Effector memory CD8-positive, alpha-beta T cell (primary cell): ENCODE results near the gene PGA3.
"Not testable (repeated sequence)": the region's sequence is repeated elsewhere in the genome, so short reads cannot be mapped to it uniquely, and the experiment has no call there.

ENCODE experiments used
- ATAC-seq: fragments of 150-1000 bp; cut with Tn5 transposase; replicated peaks from 2 replicates; pipeline ENCODE4 v1.10.0; 2021; ENCODE audit warnings: mild to moderate bottlenecking, moderate library complexity
- DNase-seq, 3 experiments: peaks; one replicate each; pipeline ENCODE4 v3.0.0; 2021
- H3K27ac Mint-ChIP-seq, 2 donors: one replicate each; pipeline ENCODE4 v1.8.0; 2022; ENCODE audit warnings: mild to moderate bottlenecking in 2 of 2, mixed read lengths in 2 of 2, moderate library complexity in 2 of 2
- H3K27me3 Mint-ChIP-seq, 2 donors: one replicate each; pipeline ENCODE4 v1.8.0; 2022; ENCODE audit warnings: mixed read lengths in 2 of 2
- H3K36me3 Mint-ChIP-seq: one replicate; pipeline ENCODE4 v1.8.0; 2022; ENCODE audit warnings: mild to moderate bottlenecking, moderate library complexity, mixed read lengths; ENCODE audit not compliant: insufficient read depth
- H3K4me1 Mint-ChIP-seq, 2 donors: one replicate each; pipeline ENCODE4 v1.8.0; 2022; ENCODE audit warnings: low read depth in 2 of 2, mixed read lengths in 2 of 2
- H3K4me3 Mint-ChIP-seq, 2 donors: one replicate each; pipeline ENCODE4 v1.8.0; 2022; ENCODE audit warnings: mild to moderate bottlenecking in 2 of 2, mixed read lengths in 2 of 2, moderate library complexity in 2 of 2
- H3K9me3 Mint-ChIP-seq, 2 donors: one replicate each; pipeline ENCODE4 v1.8.0; 2022; ENCODE audit warnings: mixed read lengths in 2 of 2

The PGA3 gene

GRCh38 chr11:61201476-61201875 is 1.8 kb upstream of the PGA3 start:
- Mint-ChIP-seq H3K4me1 (no peaks in the 10 kb centered on the region), H3K36me3 (no peaks in the 10 kb centered on the region), H3K27me3 (peaks cover 41 to 72% of the 10 kb centered on the region in 2 donors), H3K4me3 (no peak overlapping the region), H3K9me3 (no peaks in the 10 kb centered on the region), H3K27ac (no peak overlapping the region)
- no peak for ATAC-seq
- no peak for DNase-seq

GRCh38 chr11:61203873-61204272 is 558 bp downstream of the PGA3 start:
- not testable (repeated sequence) for H3K9me3 Mint-ChIP-seq, H3K4me3 Mint-ChIP-seq, ATAC-seq, H3K36me3 Mint-ChIP-seq, H3K27ac Mint-ChIP-seq, H3K4me1 Mint-ChIP-seq, DNase-seq
- peaks cover 35 to 59% of the 10 kb centered on the region in 2 donors for H3K27me3 Mint-ChIP-seq

GRCh38 chr11:61204502-61205059 is 1.3 kb downstream of the PGA3 start:
- not testable (repeated sequence) for DNase-seq, H3K9me3 Mint-ChIP-seq, H3K36me3 Mint-ChIP-seq, H3K4me3 Mint-ChIP-seq, H3K4me1 Mint-ChIP-seq, ATAC-seq, H3K27ac Mint-ChIP-seq
- H3K27me3 Mint-ChIP-seq, result peaks cover 35 to 52% of the 10 kb centered on the region in 2 donors

- not testable (repeated sequence) for H3K27ac Mint-ChIP-seq, H3K36me3 Mint-ChIP-seq, H3K9me3 Mint-ChIP-seq, H3K4me1 Mint-ChIP-seq, H3K4me3 Mint-ChIP-seq, ATAC-seq, DNase-seq
- peaks cover 19 to 25% of the 10 kb centered on the region in 2 donors for H3K27me3 Mint-ChIP-seq
These were observed 4.5 kb downstream of the PGA3 start for GRCh38 chr11:61207636-61208310.

- not testable (repeated sequence) for H3K27ac Mint-ChIP-seq, DNase-seq, H3K4me3 Mint-ChIP-seq, H3K27me3 Mint-ChIP-seq, ATAC-seq, H3K9me3 Mint-ChIP-seq, H3K36me3 Mint-ChIP-seq, H3K4me1 Mint-ChIP-seq
These were observed 7.3 kb downstream of the PGA3 start for GRCh38 chr11:61210629-61211028.

GRCh38 chr11:61211327-61211952 is 8.1 kb downstream of the PGA3 start:
- not testable (repeated sequence) for H3K27me3 Mint-ChIP-seq, H3K4me3 Mint-ChIP-seq, H3K9me3 Mint-ChIP-seq, ATAC-seq, H3K36me3 Mint-ChIP-seq, DNase-seq, H3K27ac Mint-ChIP-seq, H3K4me1 Mint-ChIP-seq

- not testable (repeated sequence) for H3K4me1 Mint-ChIP-seq, H3K4me3 Mint-ChIP-seq, H3K36me3 Mint-ChIP-seq, H3K9me3 Mint-ChIP-seq, ATAC-seq, H3K27me3 Mint-ChIP-seq, H3K27ac Mint-ChIP-seq, DNase-seq
These were observed 8.9 kb downstream of the PGA3 start for GRCh38 chr11:61212202-61212601.

GRCh38 chr11:61213711-61214324 is 10.5 kb downstream of the PGA3 start:
- not testable (repeated sequence) for H3K36me3 Mint-ChIP-seq, DNase-seq, ATAC-seq, H3K4me1 Mint-ChIP-seq, H3K27ac Mint-ChIP-seq, H3K27me3 Mint-ChIP-seq, H3K4me3 Mint-ChIP-seq, H3K9me3 Mint-ChIP-seq

GRCh38 chr11:61218306-61218705 is 15.0 kb downstream of the PGA3 start:
- not testable (repeated sequence) for ATAC-seq, H3K4me1 Mint-ChIP-seq, H3K27me3 Mint-ChIP-seq, H3K36me3 Mint-ChIP-seq, DNase-seq, H3K4me3 Mint-ChIP-seq, H3K27ac Mint-ChIP-seq, H3K9me3 Mint-ChIP-seq

- not testable (repeated sequence) for H3K36me3 Mint-ChIP-seq, H3K27ac Mint-ChIP-seq
These were observed 15.7 kb downstream of the PGA3 start for GRCh38 chr11:61219016-61219415.

GRCh38 chr11:61222047-61222446 is 18.7 kb downstream of the PGA3 start, which contains the start of gene PGA4:
Gene PGA4 (plus strand): TSS chr11:61222347. CDS start chr11:61222401, 54 bp downstream.
- H3K36me3 Mint-ChIP-seq, DNase-seq, ATAC-seq, H3K27ac Mint-ChIP-seq, H3K4me1 Mint-ChIP-seq, H3K27me3 Mint-ChIP-seq, H3K9me3 Mint-ChIP-seq: not testable (repeated sequence)
- peak within 1 kb of the TSS in 1 of 2 donors; percentile 12 for H3K4me3 Mint-ChIP-seq

More at GRCh38 chr11:61219016-61219415, 15.7 kb downstream of the PGA3 start:
- not testable (repeated sequence) for H3K9me3 Mint-ChIP-seq, ATAC-seq, H3K4me3 Mint-ChIP-seq, DNase-seq, H3K27me3 Mint-ChIP-seq, H3K4me1 Mint-ChIP-seq

- not testable (repeated sequence) for H3K27ac Mint-ChIP-seq, H3K36me3 Mint-ChIP-seq, H3K4me3 Mint-ChIP-seq, H3K4me1 Mint-ChIP-seq, ATAC-seq, DNase-seq, H3K9me3 Mint-ChIP-seq, H3K27me3 Mint-ChIP-seq
These were observed 19.4 kb downstream of the PGA3 start for GRCh38 chr11:61222692-61223091.

GRCh38 chr11:61226457-61227137 is 23.3 kb downstream of the PGA3 start:
- not testable (repeated sequence) for ATAC-seq, H3K27ac Mint-ChIP-seq, H3K9me3 Mint-ChIP-seq, H3K4me3 Mint-ChIP-seq, H3K4me1 Mint-ChIP-seq, DNase-seq, H3K36me3 Mint-ChIP-seq, H3K27me3 Mint-ChIP-seq
